ENCODE results near the gene AP4B1. TPM values are rescaled to one million over a fixed set of nuclear protein-coding genes. Genes with fewer than 3 reads are reported as not detected.

Gene AP4B1
- total RNA-seq, 1 experiment from 2014 or later, result 18.3 TPM

- H3K4me3 Mint-ChIP-seq (ENCODE audit: low read depth, unreplicated experiment), result peak overlapping the region; percentile 85
- H3K27me3 Mint-ChIP-seq (ENCODE audit: unreplicated experiment), result no peaks in the 10 kb centered on the region
- TF ChIP-seq CTCF (IDR thresholded peaks at IDR 0.05; ENCODE audit: unreplicated experiment), result no peak
- no TSS peak for BruUV-seq (replicated peaks)
- peaks cover 47% of the 10 kb centered on the region for H3K4me1 Mint-ChIP-seq (ENCODE audit: low read depth, unreplicated experiment)
- intact Hi-C loops (cut with micrococcal nuclease; ENCODE audit: unreplicated experiment), result loop anchor here (1.0 kb wide), 2 partner anchors 25 to 95 kb away; partner anchors contain the start of gene DCLRE1B
- CTCF ChIA-PET, result interaction anchor here (0.5 to 3.1 kb wide), 4 partner anchors 23 to 43 kb away, joined by 3 to 15 read pairs (median 3); partner anchors contain the start of genes AP4B1 and DCLRE1B
- no peaks in the 10 kb centered on the region for H3K9me3 Mint-ChIP-seq (ENCODE audit: low read depth, unreplicated experiment)
- H3K27ac Mint-ChIP-seq (ENCODE audit: unreplicated experiment), result peak overlapping the region; percentile 89
- peaks cover 43% of the 10 kb centered on the region for H3K36me3 Mint-ChIP-seq (ENCODE audit: insufficient read depth, unreplicated experiment)
- peak; percentile 34 for DNase-seq
Measured at GRCh38 chr1:113929750-113930498, 25.3 kb upstream of the AP4B1 start.

GRCh38 chr1:113928941-113929749 lies 24.5 kb upstream of the AP4B1 start, which contains the start of gene HIPK1:
TSS of gene HIPK1 (plus strand) at chr1:113929324.
- H3K27ac Mint-ChIP-seq (ENCODE audit: unreplicated experiment), result peak within 1 kb of the TSS; percentile 89
- no TSS peak for BruUV-seq (replicated peaks)
- no peak for TF ChIP-seq CTCF (IDR thresholded peaks at IDR 0.05; ENCODE audit: unreplicated experiment)
- H3K9me3 Mint-ChIP-seq (ENCODE audit: low read depth, unreplicated experiment), result no peaks in the 10 kb centered on the region
- peaks cover 46% of the 10 kb centered on the region for H3K4me1 Mint-ChIP-seq (ENCODE audit: low read depth, unreplicated experiment)
- no peaks in the 10 kb centered on the region for H3K27me3 Mint-ChIP-seq (ENCODE audit: unreplicated experiment)
- peaks cover 43% of the 10 kb centered on the region for H3K36me3 Mint-ChIP-seq (ENCODE audit: insufficient read depth, unreplicated experiment)
- CTCF ChIA-PET, result interaction anchor here (0.5 to 3.1 kb wide), 2 partner anchors 24 to 36 kb away, joined by 3 to 15 read pairs; partner anchors contain the start of genes AP4B1 and DCLRE1B
- peak within 1 kb of the TSS; percentile 85 for H3K4me3 Mint-ChIP-seq (ENCODE audit: low read depth, unreplicated experiment)
- DNase-seq, result peak; percentile 89
- intact Hi-C loops (cut with micrococcal nuclease; ENCODE audit: unreplicated experiment), result loop anchor here (1.0 kb wide), 3 partner anchors 24 to 94 kb away; partner anchors contain the start of genes BCL2L15 and DCLRE1B

- peaks cover 38% of the 10 kb centered on the region for H3K4me1 Mint-ChIP-seq (ENCODE audit: low read depth, unreplicated experiment)
- no peak for TF ChIP-seq CTCF (IDR thresholded peaks at IDR 0.05; ENCODE audit: unreplicated experiment)
- H3K36me3 Mint-ChIP-seq (ENCODE audit: insufficient read depth, unreplicated experiment), result peaks cover 38% of the 10 kb centered on the region
- DNase-seq, result no peak
- CTCF ChIA-PET, result no interaction called here
- H3K9me3 Mint-ChIP-seq (ENCODE audit: low read depth, unreplicated experiment), result no peaks in the 10 kb centered on the region
- BruUV-seq (replicated peaks), result no TSS peak
- intact Hi-C loops (cut with micrococcal nuclease; ENCODE audit: unreplicated experiment), result loop anchor here (1.0 kb wide), 1 partner anchor 41 kb away; the partner anchor contains the start of gene BCL2L15
- H3K27me3 Mint-ChIP-seq (ENCODE audit: unreplicated experiment), result no peaks in the 10 kb centered on the region
- peak overlapping the region; percentile 89 for H3K27ac Mint-ChIP-seq (ENCODE audit: unreplicated experiment)
- H3K4me3 Mint-ChIP-seq (ENCODE audit: low read depth, unreplicated experiment), result peak overlapping the region; percentile 85
Measured at GRCh38 chr1:113928187-113928930, 23.8 kb upstream of the AP4B1 start.

GRCh38 chr1:113924473-113924872 lies 19.9 kb upstream of the AP4B1 start:
- no peak overlapping the region for H3K27ac Mint-ChIP-seq (ENCODE audit: unreplicated experiment)

More at GRCh38 chr1:113924473-113924872, 19.9 kb upstream of the AP4B1 start:
- no peak for DNase-seq
- no peak overlapping the region for H3K4me3 Mint-ChIP-seq (ENCODE audit: low read depth, unreplicated experiment)
- CTCF ChIA-PET, result no interaction called here
- no TSS peak for BruUV-seq (replicated peaks)
- H3K9me3 Mint-ChIP-seq (ENCODE audit: low read depth, unreplicated experiment), result no peaks in the 10 kb centered on the region
- peaks cover 11% of the 10 kb centered on the region for H3K4me1 Mint-ChIP-seq (ENCODE audit: low read depth, unreplicated experiment)
- H3K36me3 Mint-ChIP-seq (ENCODE audit: insufficient read depth, unreplicated experiment), result peaks cover 12% of the 10 kb centered on the region
- TF ChIP-seq CTCF (IDR thresholded peaks at IDR 0.05; ENCODE audit: unreplicated experiment), result no peak
- no peaks in the 10 kb centered on the region for H3K27me3 Mint-ChIP-seq (ENCODE audit: unreplicated experiment)
- intact Hi-C loops (cut with micrococcal nuclease; ENCODE audit: unreplicated experiment), result no loop called here
